ENCODE results near the gene MYBPHL. TPM values are rescaled to one million over a fixed set of nuclear protein-coding genes. Genes with fewer than 3 reads are reported as not detected.

MYBPHL gene
- total RNA-seq, 1 donor from 2014 or later: not detected

- DNase-seq (ENCODE audit: low spot score): no peak
These were observed 24.9 kb downstream of the MYBPHL start for GRCh38 chr1:109281680-109282496.

GRCh38 chr1:109280862-109281261 lies 25.9 kb downstream of the MYBPHL start:
- DNase-seq (ENCODE audit: low spot score): no peak

GRCh38 chr1:109279615-109280278 lies 27.1 kb downstream of the MYBPHL start:
- no peak for DNase-seq (ENCODE audit: low spot score)

- peak; percentile 70 for DNase-seq (ENCODE audit: low spot score)
These were observed 29.2 kb downstream of the MYBPHL start for GRCh38 chr1:109277434-109278204.

GRCh38 chr1:109275706-109276345 lies 31.0 kb downstream of the MYBPHL start:
- DNase-seq (ENCODE audit: low spot score): no peak

GRCh38 chr1:109274533-109275476 lies 32.0 kb downstream of the MYBPHL start:
- no peak for DNase-seq (ENCODE audit: low spot score)

GRCh38 chr1:109273570-109274288 lies 33.1 kb downstream of the MYBPHL start:
- DNase-seq (ENCODE audit: low spot score): no peak

GRCh38 chr1:109272831-109273547 lies 33.8 kb downstream of the MYBPHL start:
- no peak for DNase-seq (ENCODE audit: low spot score)

GRCh38 chr1:109272021-109272799 lies 34.6 kb downstream of the MYBPHL start:
- no peak for DNase-seq (ENCODE audit: low spot score)

- no peak for DNase-seq (ENCODE audit: low spot score)
These were observed 35.4 kb downstream of the MYBPHL start for GRCh38 chr1:109271458-109271857.

GRCh38 chr1:109270623-109271317 lies 36.0 kb downstream of the MYBPHL start:
- DNase-seq (ENCODE audit: low spot score): no peak

GRCh38 chr1:109269981-109270622 lies 36.7 kb downstream of the MYBPHL start:
- DNase-seq (ENCODE audit: low spot score): no peak

GRCh38 chr1:109269212-109269980 lies 37.4 kb downstream of the MYBPHL start:
- DNase-seq (ENCODE audit: low spot score): no peak

- no peak for DNase-seq (ENCODE audit: low spot score)
These were observed 38.2 kb downstream of the MYBPHL start for GRCh38 chr1:109268431-109269211.

GRCh38 chr1:109267743-109268300 lies 39.0 kb downstream of the MYBPHL start:
- DNase-seq (ENCODE audit: low spot score): no peak
